Colonic mucosa (tissue), 4 donors: ENCODE results near the gene LRFN2. TPM values are rescaled to one million over a fixed set of nuclear protein-coding genes. Genes with fewer than 3 reads are reported as not detected.

ENCODE experiments used
- DNase-seq: peaks from one replicate; pipeline ENCODE4 v3.0.0-alpha.2; 2020
- H3K27ac ChIP-seq: fragments of 200-600 bp; one replicate; pipeline ENCODE4 v1.8.0; 2021
- H3K27me3 ChIP-seq: fragments of 200-600 bp; one replicate; pipeline ENCODE4 v1.8.0; 2021
- H3K36me3 ChIP-seq: fragments of 200-600 bp; one replicate; pipeline ENCODE4 v1.8.0; 2021
- H3K4me1 ChIP-seq: fragments of 200-600 bp; one replicate; pipeline ENCODE4 v1.8.0; 2021; ENCODE audit warnings: mild to moderate bottlenecking
- H3K4me3 ChIP-seq: fragments of 200-600 bp; one replicate; pipeline ENCODE4 v1.8.0; 2021
- H3K9ac ChIP-seq, 2 donors: one replicate each; pipeline ENCODE4 v1.7.0; 2013; ENCODE audit warnings: control low read depth in 2 of 2, low read depth in 2 of 2, low read length in 2 of 2
- H3K9me3 ChIP-seq: fragments of 200-600 bp; one replicate; pipeline ENCODE4 v1.8.0; 2021
- intact Hi-C: fragments of 100-400 bp; cut with DNase I; formaldehyde crosslinking; loops from one replicate; pipeline ENCODE4 v1.14.1; 2022
- total RNA-seq, 2 donors: library from RNA; stranded (reverse); fragmentation: NEBNext Ultra II Directional in 1 of 2; extraction: Animal tissue kit (Norgen Biotek cat#: 25700) in 1 of 2; gene quantifications; one replicate each; pipeline ENCODE4 v1.2.1, GENCODE V29; 2021
- TF ChIP-seq, protein P1 (sequence below): fragments of 200-600 bp; IDR thresholded peaks from one replicate; pipeline ENCODE4 v1.8.0; 2022; ENCODE audit warnings: antibody characterized with exemption, mild to moderate bottlenecking
- donor health status: healthy.
- donor health status: DM: no; HTN: no; CAD: no.
- donor health status: DM: no; HTN: no; CAD: no.

The LRFN2 gene
- total RNA-seq, 2 donors from 2014 or later, result 0.21 to 0.22 TPM

DNA sequence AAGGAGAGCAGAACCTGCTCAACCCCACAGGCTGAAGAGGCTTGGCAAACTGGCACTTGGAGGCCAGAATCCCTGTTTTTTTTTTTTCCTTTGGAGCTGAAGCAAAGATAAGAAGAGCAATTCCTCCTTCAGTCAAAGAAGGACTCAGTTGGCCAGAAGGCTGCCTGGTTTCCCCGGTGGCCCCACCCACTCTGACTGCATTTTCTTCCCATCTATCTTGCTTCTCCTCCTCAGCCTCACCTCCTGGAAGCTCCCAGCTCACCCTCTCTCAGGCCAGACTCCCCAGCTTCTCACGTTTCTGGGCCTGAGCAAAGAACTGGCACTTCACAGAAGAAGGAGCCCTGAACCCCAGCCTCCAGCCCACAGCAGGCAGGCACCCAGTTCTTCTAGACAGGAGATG is 2.4 kb downstream of the LRFN2 start:
- DNase-seq, result peak; percentile 36
- TF ChIP-seq, protein P1, sequence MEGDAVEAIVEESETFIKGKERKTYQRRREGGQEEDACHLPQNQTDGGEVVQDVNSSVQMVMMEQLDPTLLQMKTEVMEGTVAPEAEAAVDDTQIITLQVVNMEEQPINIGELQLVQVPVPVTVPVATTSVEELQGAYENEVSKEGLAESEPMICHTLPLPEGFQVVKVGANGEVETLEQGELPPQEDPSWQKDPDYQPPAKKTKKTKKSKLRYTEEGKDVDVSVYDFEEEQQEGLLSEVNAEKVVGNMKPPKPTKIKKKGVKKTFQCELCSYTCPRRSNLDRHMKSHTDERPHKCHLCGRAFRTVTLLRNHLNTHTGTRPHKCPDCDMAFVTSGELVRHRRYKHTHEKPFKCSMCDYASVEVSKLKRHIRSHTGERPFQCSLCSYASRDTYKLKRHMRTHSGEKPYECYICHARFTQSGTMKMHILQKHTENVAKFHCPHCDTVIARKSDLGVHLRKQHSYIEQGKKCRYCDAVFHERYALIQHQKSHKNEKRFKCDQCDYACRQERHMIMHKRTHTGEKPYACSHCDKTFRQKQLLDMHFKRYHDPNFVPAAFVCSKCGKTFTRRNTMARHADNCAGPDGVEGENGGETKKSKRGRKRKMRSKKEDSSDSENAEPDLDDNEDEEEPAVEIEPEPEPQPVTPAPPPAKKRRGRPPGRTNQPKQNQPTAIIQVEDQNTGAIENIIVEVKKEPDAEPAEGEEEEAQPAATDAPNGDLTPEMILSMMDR, result no peak
- intact Hi-C loops, result loop anchor here (5.0 kb wide), 1 partner anchor 257 kb away; no protein-coding TSS in a partner anchor
- Histone ChIP-seq H3K9ac (no peak overlapping the region), H3K4me3 (no peak overlapping the region), H3K27me3 (peaks cover 6% of the 10 kb centered on the region), H3K4me1 (no peaks in the 10 kb centered on the region), H3K27ac (no peak overlapping the region), H3K36me3 (no peaks in the 10 kb centered on the region), H3K9me3 (no peaks in the 10 kb centered on the region)

DNA sequence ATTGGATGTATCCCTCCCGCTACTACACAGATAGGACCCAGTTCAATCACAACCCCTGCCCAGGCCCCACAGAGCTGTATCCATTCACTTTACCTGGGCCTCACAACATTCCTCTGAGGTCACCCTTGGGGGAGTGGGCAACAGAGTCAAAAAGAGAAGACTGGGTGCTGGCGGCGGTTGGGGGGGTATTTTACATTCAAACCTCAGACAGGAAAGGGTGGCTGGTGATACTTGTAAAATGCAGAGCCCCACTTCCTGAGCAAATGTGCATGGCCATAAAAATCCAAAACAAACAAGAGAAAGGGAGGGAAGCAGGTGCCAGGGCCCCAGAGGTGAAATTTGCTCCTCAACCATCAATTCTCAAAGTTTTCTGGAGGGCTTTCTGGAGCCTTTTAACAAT is 3.5 kb downstream of the LRFN2 start:
- Histone ChIP-seq H3K4me3 (no peak overlapping the region), H3K27ac (no peak overlapping the region), H3K9ac (no peak overlapping the region), H3K4me1 (no peaks in the 10 kb centered on the region), H3K9me3 (no peaks in the 10 kb centered on the region), H3K36me3 (no peaks in the 10 kb centered on the region), H3K27me3 (peaks cover 6% of the 10 kb centered on the region)
- peak; percentile 47 for DNase-seq
- TF ChIP-seq, protein P1, result no peak
- intact Hi-C loops, result no loop called here

DNA sequence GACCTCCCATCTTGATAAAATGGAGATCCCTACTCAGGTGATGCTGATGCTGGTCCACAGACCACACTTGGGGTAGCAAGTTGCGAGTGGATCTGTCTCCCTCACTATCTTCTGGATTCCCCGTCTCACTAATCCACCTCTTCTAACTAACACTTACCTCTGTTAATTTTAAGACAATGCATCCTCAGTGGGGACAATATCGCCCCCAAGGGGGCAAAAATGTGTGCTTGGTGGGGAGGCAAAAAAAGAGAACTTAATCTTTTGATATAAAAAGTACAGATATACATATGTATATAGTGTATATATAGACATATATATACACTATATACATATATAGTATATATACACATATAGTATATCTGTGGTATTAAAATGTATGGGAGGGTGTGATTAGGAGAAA is 4.3 kb downstream of the LRFN2 start:
- Histone ChIP-seq H3K27me3 (peaks cover 6% of the 10 kb centered on the region), H3K9ac (no peak overlapping the region), H3K27ac (no peak overlapping the region), H3K36me3 (no peaks in the 10 kb centered on the region), H3K4me1 (no peaks in the 10 kb centered on the region), H3K9me3 (no peaks in the 10 kb centered on the region), H3K4me3 (no peak overlapping the region)
- no peak for DNase-seq
- intact Hi-C loops, result no loop called here
- TF ChIP-seq, protein P1, result no peak

DNA sequence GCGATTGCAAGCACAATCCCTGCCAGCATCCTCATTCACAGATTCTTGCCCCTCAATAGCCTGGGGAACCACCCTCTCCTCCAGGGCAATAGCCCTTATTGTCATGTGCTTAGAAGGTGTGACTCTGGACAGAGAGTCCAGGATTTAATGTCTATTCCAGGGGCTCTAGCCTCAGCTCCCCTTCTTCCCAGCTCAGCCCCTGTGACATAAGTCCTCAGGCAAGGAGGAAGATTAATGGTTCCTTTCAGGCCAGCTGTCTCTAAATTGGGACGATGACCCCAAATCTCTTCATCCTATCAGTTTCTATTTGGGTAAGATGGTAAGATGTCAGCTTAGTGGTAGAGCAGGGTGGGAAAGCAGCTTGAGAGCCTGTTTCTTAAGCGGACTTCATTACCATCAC is 8.1 kb downstream of the LRFN2 start:
- no peaks in the 10 kb centered on the region for H3K27me3 ChIP-seq
- no peaks in the 10 kb centered on the region for H3K9me3 ChIP-seq
- H3K27ac ChIP-seq, result no peak overlapping the region
- H3K4me1 ChIP-seq, result no peaks in the 10 kb centered on the region
- no peak for DNase-seq
- no peak overlapping the region for H3K4me3 ChIP-seq
- no peak overlapping the region for H3K9ac ChIP-seq
- TF ChIP-seq, protein P1, result no peak
- intact Hi-C loops, result no loop called here
- H3K36me3 ChIP-seq, result no peaks in the 10 kb centered on the region

DNA sequence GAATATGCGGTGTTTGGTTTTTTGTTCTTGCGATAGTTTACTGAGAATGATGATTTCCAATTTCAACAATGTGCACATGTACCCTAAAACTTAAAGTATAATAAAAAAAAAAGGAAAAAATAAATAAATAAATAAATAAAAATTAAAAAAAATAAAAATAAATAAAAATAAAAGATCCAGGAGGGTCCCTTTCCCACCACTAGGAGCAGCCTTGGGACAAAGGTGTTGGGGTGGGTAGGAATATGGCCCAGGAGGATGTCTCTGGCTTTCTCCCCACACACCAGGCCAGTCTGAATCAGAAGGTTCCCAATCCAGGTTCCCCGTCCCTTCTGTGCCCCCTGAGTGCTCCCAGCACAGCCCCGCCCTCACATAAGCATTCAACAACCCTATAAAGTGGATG is 9.5 kb downstream of the LRFN2 start:
- no peak overlapping the region for H3K4me3 ChIP-seq
- no peak overlapping the region for H3K9ac ChIP-seq
- H3K36me3 ChIP-seq, result no peaks in the 10 kb centered on the region
- no peaks in the 10 kb centered on the region for H3K9me3 ChIP-seq
- no peak for DNase-seq
- intact Hi-C loops, result no loop called here
- no peak overlapping the region for H3K27ac ChIP-seq
- no peaks in the 10 kb centered on the region for H3K4me1 ChIP-seq
- TF ChIP-seq, protein P1, result no peak
- no peaks in the 10 kb centered on the region for H3K27me3 ChIP-seq

DNA sequence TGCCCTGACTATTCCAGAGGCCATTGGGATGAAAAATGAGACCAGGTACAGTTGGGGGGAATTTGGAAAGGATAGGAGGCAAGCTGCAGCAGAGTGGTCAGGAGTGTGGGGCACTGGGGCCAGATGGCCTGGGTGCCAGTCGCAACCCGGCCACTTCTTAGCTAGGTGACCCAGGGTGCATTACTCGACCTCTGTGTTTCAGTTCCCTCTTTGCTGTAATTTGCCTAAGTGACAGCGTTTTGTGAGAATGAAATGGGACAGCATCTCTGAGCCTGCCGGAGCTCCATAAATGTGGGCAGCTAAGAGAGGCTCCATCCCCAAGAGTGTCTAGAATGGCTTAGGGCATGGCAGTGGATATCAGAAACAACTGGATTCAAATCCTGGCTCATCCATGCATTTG is 13.9 kb downstream of the LRFN2 start:
- Histone ChIP-seq H3K4me3 (no peak overlapping the region), H3K9me3 (no peaks in the 10 kb centered on the region), H3K27ac (no peak overlapping the region), H3K4me1 (no peaks in the 10 kb centered on the region), H3K9ac (no peak overlapping the region), H3K36me3 (no peaks in the 10 kb centered on the region), H3K27me3 (no peaks in the 10 kb centered on the region)
- intact Hi-C loops, result no loop called here
- TF ChIP-seq, protein P1, result no peak
- no peak for DNase-seq
